Neural cell (in vitro differentiated cells): Measurements from ENCODE around the gene SH3GL3. TPM values are rescaled to one million over a fixed set of nuclear protein-coding genes. Genes with fewer than 3 reads are reported as not detected.

ENCODE experiments used
- H2AFZ ChIP-seq: fragments of 200-600, 300-800 bp; sonication (generic), shearing (Covaris generic); 2 replicates; pipeline ENCODE4 v1.6.0; 2014; ENCODE audit warnings: low read depth, mild to moderate bottlenecking, antibody characterized with exemption, low read length, moderate library complexity
- H3F3A ChIP-seq: fragments of 200-600 bp; shearing (Covaris generic); 2 replicates; pipeline ENCODE4 v1.6.1; 2016; ENCODE audit warnings: mild to moderate bottlenecking, moderate library complexity, mixed read lengths, antibody characterized with exemption, low read length; ENCODE audit not compliant: insufficient read depth, poor library complexity, severe bottlenecking
- H3K27ac ChIP-seq: fragments of 200-600, 300-800 bp; sonication (generic), shearing (Covaris generic); 2 replicates; pipeline ENCODE4 v1.5.1; 2014; ENCODE audit warnings: mild to moderate bottlenecking, low read length, moderate library complexity
- H3K27me3 ChIP-seq: fragments of 300-800, 200-600 bp; sonication (generic), shearing (Covaris generic); 2 replicates; pipeline ENCODE4 v1.6.0; 2014; ENCODE audit warnings: mild to moderate bottlenecking, low read depth, low read length, moderate library complexity; ENCODE audit not compliant: insufficient read depth
- H3K36me3 ChIP-seq: fragments of 300-800, 200-600 bp; sonication (generic), shearing (Covaris generic); 2 replicates; pipeline ENCODE4 v1.5.1; 2014; ENCODE audit warnings: mild to moderate bottlenecking, antibody characterized with exemption, low read length, moderate library complexity; ENCODE audit not compliant: insufficient read depth
- H3K4me2 ChIP-seq: fragments of 300-800, 200-600 bp; sonication (generic), shearing (Covaris generic); 2 replicates; pipeline ENCODE4 v1.6.0; 2014; ENCODE audit warnings: mild to moderate bottlenecking, low read length
- H3K4me3 ChIP-seq: fragments of 300-800, 200-600 bp; sonication (generic), shearing (Covaris generic); 2 replicates; pipeline ENCODE4 v1.5.1; 2014; ENCODE audit warnings: mild to moderate bottlenecking, low read length, moderate library complexity
- H3K79me2 ChIP-seq: fragments of 200-600 bp; shearing (Covaris generic); replicated peaks from 2 replicates; pipeline ENCODE4 v1.6.0; 2014; ENCODE audit warnings: mild to moderate bottlenecking, low read length, moderate library complexity; ENCODE audit not compliant: insufficient read depth
- H3K9ac ChIP-seq: fragments of 300-800, 200-600 bp; sonication (generic), shearing (Covaris generic); 2 replicates; pipeline ENCODE4 v1.6.1; 2016; ENCODE audit warnings: mild to moderate bottlenecking, low read length, mixed read lengths
- H3K9me2 ChIP-seq: fragments of 200-600 bp; shearing (Covaris generic); 2 replicates; pipeline ENCODE4 v1.6.1; 2016; ENCODE audit warnings: mild to moderate bottlenecking, low read length, mixed read lengths; ENCODE audit not compliant: insufficient read depth
- H3K9me3 ChIP-seq: fragments of 200-600, 300-800 bp; sonication (generic), shearing (Covaris generic); 2 replicates; pipeline ENCODE4 v1.6.1; 2016; ENCODE audit warnings: mild to moderate bottlenecking, mixed run types, low read length, moderate library complexity, mixed read lengths
- H4K20me1 ChIP-seq: fragments of 200-600 bp; shearing (Covaris generic); 2 replicates; pipeline ENCODE4 v1.6.1; 2016; ENCODE audit warnings: mild to moderate bottlenecking, mixed run types; ENCODE audit not compliant: insufficient read depth
- CTCF ChIP-seq: fragments of 450-650 bp; IDR thresholded peaks from 2 replicates; pipeline ENCODE4 v1.5.1; 2014; ENCODE audit warnings: antibody characterized with exemption, mild to moderate bottlenecking, moderate library complexity; ENCODE audit not compliant: poor library complexity, severe bottlenecking
- EP300 ChIP-seq: fragments of 450-650 bp; conservative IDR thresholded peaks from 2 replicates; pipeline ENCODE4 v1.6.1; 2014; ENCODE audit warnings: antibody characterized with exemption, mild to moderate bottlenecking, moderate library complexity; ENCODE audit not compliant: poor library complexity, severe bottlenecking
- EZH2 ChIP-seq: fragments of 200-600, 300-800 bp; shearing (Covaris generic), sonication (generic); IDR thresholded peaks from 2 replicates; pipeline ENCODE4 v1.6.1; 2014; ENCODE audit warnings: antibody characterized with exemption, low read length, borderline replicate concordance, mild to moderate bottlenecking; ENCODE audit not compliant: insufficient read depth, poor library complexity, severe bottlenecking
- MXI1 ChIP-seq: fragments of 450-650 bp; conservative IDR thresholded peaks from 2 replicates; pipeline ENCODE4 v1.6.1; 2014; ENCODE audit warnings: antibody characterized with exemption, mild to moderate bottlenecking; ENCODE audit not compliant: poor library complexity, severe bottlenecking
- POLR2AphosphoS5 ChIP-seq: IDR thresholded peaks from 2 replicates; pipeline ENCODE4 v1.6.1; 2012
- RAD21 ChIP-seq: fragments of 450-650 bp; conservative IDR thresholded peaks from 2 replicates; pipeline ENCODE4 v1.6.1; 2014; ENCODE audit warnings: antibody characterized with exemption, mild to moderate bottlenecking, moderate library complexity
- REST ChIP-seq: IDR thresholded peaks from 2 replicates; pipeline ENCODE4 v1.6.1; 2012; ENCODE audit warnings: borderline replicate concordance
- SMC3 ChIP-seq: fragments of 450-650 bp; conservative IDR thresholded peaks from 2 replicates; pipeline ENCODE4 v1.6.1; 2014; ENCODE audit warnings: antibody characterized with exemption, mild to moderate bottlenecking, moderate library complexity; ENCODE audit not compliant: poor library complexity
- TAF1 ChIP-seq: IDR thresholded peaks from 2 replicates; pipeline ENCODE4 v1.6.1; 2012; ENCODE audit warnings: low read depth
- polyA plus RNA-seq: library from polyadenylated mRNA; depleted of rRNA; stranded (reverse); fragments of >200 nt; gene quantifications from 2 replicates; pipeline ENCODE4 v1.2.3, GENCODE V29; 2014

SH3GL3 gene
- polyA plus RNA-seq, 1 donor from 2014 or later, result 104 TPM

GRCh38 chr15:83471307-83471866 is 24.2 kb downstream of the SH3GL3 start:
- no peak overlapping the region for H3K4me3 ChIP-seq
- no peak overlapping the region for H3K27ac ChIP-seq
- no peaks in the 10 kb centered on the region for H3K36me3 ChIP-seq
- H3K27me3 ChIP-seq, result no peaks in the 10 kb centered on the region
- H3K9ac ChIP-seq, result no peak overlapping the region
- H4K20me1 ChIP-seq, result no peaks in the 10 kb centered on the region
- H3K9me2 ChIP-seq, result no peaks in the 10 kb centered on the region
- no peak overlapping the region for H3K4me2 ChIP-seq
- no peaks in the 10 kb centered on the region for H3F3A ChIP-seq
- no peak overlapping the region for H2AFZ ChIP-seq
- no peaks in the 10 kb centered on the region for H3K79me2 ChIP-seq
- no peaks in the 10 kb centered on the region for H3K9me3 ChIP-seq
- TF ChIP-seq MXI1, result no peak

GRCh38 chr15:83472151-83472550 is 25.0 kb downstream of the SH3GL3 start:
- no peaks in the 10 kb centered on the region for H3K9me2 ChIP-seq
- no peak overlapping the region for H3K4me2 ChIP-seq
- H3K27ac ChIP-seq, result no peak overlapping the region
- H3K4me3 ChIP-seq, result no peak overlapping the region
- H2AFZ ChIP-seq, result no peak overlapping the region
- no peak overlapping the region for H3K9ac ChIP-seq
- H4K20me1 ChIP-seq, result no peaks in the 10 kb centered on the region
- H3K9me3 ChIP-seq, result no peaks in the 10 kb centered on the region
- no peaks in the 10 kb centered on the region for H3F3A ChIP-seq
- TF ChIP-seq SMC3, result no peak
- no peaks in the 10 kb centered on the region for H3K36me3 ChIP-seq
- no peaks in the 10 kb centered on the region for H3K27me3 ChIP-seq
- H3K79me2 ChIP-seq, result no peaks in the 10 kb centered on the region

- Histone ChIP-seq H3K9ac (no peak overlapping the region), H2AFZ (no peak overlapping the region), H3F3A (no peaks in the 10 kb centered on the region), H3K9me3 (no peaks in the 10 kb centered on the region), H3K27ac (no peak overlapping the region), H3K27me3 (no peaks in the 10 kb centered on the region), H3K9me2 (no peaks in the 10 kb centered on the region), H3K4me3 (no peak overlapping the region), H4K20me1 (no peaks in the 10 kb centered on the region), H3K79me2 (no peaks in the 10 kb centered on the region), H3K4me2 (no peak overlapping the region), H3K36me3 (no peaks in the 10 kb centered on the region)
- no peak for TF ChIP-seq CTCF
- TF ChIP-seq EP300, result no peak
- no peak for TF ChIP-seq REST
- no peak for TF ChIP-seq SMC3
- TF ChIP-seq TAF1, result no peak
- no peak for TF ChIP-seq POLR2AphosphoS5
- no peak for TF ChIP-seq RAD21
- TF ChIP-seq MXI1, result no peak
- no peak for TF ChIP-seq EZH2
Measured at GRCh38 chr15:83472797-83473196, 25.7 kb downstream of the SH3GL3 start.
